Peyer's patch (tissue), 4 donors: ENCODE measurements around the gene ITGA7. TPM values are rescaled to one million over a fixed set of nuclear protein-coding genes. Genes with fewer than 3 reads are reported as not detected.
A peak's percentile ranks its signal among the peaks of the same experiment; 100 is the strongest.

Experiments used
- DNase-seq, 3 donors: peaks; one replicate each; pipeline ENCODE4 v3.0.0-alpha.2; 2017 to 2019
- H3K27ac ChIP-seq, 4 donors: fragments of 200-600 bp; sonication (generic); one replicate each; pipeline ENCODE4 v1.5.1; 2016 to 2019
- H3K27me3 ChIP-seq, 2 donors: fragments of 200-600 bp; sonication (generic); one replicate each; pipeline ENCODE4 v1.5.1; 2019
- H3K36me3 ChIP-seq, 3 donors: fragments of 200-600 bp; sonication (generic); one replicate each; pipeline ENCODE4 v1.5.1; 2016 to 2019
- H3K4me1 ChIP-seq, 4 donors: fragments of 200-600 bp; sonication (generic); one replicate each; pipeline ENCODE4 v1.5.1; 2016 to 2019
- H3K4me3 ChIP-seq, 4 donors: fragments of 200-600 bp; sonication (generic); 1 replicate in 3 of 4; 2 replicates in 1 of 4; pipeline ENCODE4 v1.5.1; 2016 to 2019; ENCODE audit warnings: mild to moderate bottlenecking in 1 of 4
- H3K9me3 ChIP-seq, 4 donors: fragments of 200-600 bp; sonication (generic); one replicate each; pipeline ENCODE4 v1.5.1; 2016 to 2019; ENCODE audit warnings: mild to moderate bottlenecking in 1 of 4
- POLR2A ChIP-seq, 2 donors: fragments of 450-650 bp; IDR thresholded peaks; one replicate each; pipeline ENCODE4 v1.5.1; 2017; ENCODE audit warnings: antibody characterized with exemption in 2 of 2, mild to moderate bottlenecking in 2 of 2, moderate library complexity in 2 of 2
- total RNA-seq, 4 donors: library from RNA; depleted of rRNA; stranded (reverse); fragments of >200 nt; gene quantifications; one replicate each; pipeline ENCODE4 v1.1.0, GENCODE V29; 2016
- TF ChIP-seq, protein P1 (sequence below), 6 experiments: fragments of 450-650 bp in 4 of 6; fragments of 200-600 bp in 2 of 6; sonication (generic) in 1 of 6; IDR thresholded peaks; one replicate each; pipeline ENCODE4 v1.5.1; 2017 to 2019; ENCODE audit warnings: antibody characterized with exemption in 6 of 6, mild to moderate bottlenecking in 3 of 6, moderate library complexity in 1 of 6

The ITGA7 gene
- total RNA-seq, 4 donors from 2014 or later = 13.1 to 29.0 (median 27.0) TPM

DNA sequence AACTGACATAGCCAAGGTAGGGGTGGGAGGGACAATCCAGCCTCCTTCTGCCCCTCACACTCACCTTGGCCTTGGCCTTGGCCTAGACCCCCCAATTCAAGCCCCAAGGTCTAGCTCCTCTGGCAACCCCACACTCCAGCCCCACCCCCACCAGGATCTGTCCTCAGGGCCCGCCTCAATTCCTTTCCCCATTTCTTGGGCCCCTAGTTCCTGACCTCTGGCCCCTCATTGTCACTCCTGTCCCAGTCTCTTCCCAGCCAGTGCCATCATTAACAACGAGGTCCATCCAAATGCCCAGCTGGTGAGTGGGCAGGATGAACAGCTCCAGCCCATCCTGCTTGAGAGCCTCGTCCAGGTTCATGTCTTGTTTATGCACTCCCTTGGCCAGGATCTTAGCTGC is 28.4 kb upstream of the ITGA7 start:
- Histone ChIP-seq H3K27ac (no peak overlapping the region), H3K4me3 (no peak overlapping the region), H3K9me3 (no peaks in the 10 kb centered on the region), H3K4me1 (peaks cover 0 to 14% (median 7%) of the 10 kb centered on the region in 4 donors), H3K27me3 (no peaks in the 10 kb centered on the region), H3K36me3 (no peaks in the 10 kb centered on the region)
- peak in 1 of 3 donors; percentile 40 for DNase-seq
- TF ChIP-seq, protein P1, sequence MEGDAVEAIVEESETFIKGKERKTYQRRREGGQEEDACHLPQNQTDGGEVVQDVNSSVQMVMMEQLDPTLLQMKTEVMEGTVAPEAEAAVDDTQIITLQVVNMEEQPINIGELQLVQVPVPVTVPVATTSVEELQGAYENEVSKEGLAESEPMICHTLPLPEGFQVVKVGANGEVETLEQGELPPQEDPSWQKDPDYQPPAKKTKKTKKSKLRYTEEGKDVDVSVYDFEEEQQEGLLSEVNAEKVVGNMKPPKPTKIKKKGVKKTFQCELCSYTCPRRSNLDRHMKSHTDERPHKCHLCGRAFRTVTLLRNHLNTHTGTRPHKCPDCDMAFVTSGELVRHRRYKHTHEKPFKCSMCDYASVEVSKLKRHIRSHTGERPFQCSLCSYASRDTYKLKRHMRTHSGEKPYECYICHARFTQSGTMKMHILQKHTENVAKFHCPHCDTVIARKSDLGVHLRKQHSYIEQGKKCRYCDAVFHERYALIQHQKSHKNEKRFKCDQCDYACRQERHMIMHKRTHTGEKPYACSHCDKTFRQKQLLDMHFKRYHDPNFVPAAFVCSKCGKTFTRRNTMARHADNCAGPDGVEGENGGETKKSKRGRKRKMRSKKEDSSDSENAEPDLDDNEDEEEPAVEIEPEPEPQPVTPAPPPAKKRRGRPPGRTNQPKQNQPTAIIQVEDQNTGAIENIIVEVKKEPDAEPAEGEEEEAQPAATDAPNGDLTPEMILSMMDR (IDR thresholded peaks at IDR 0.05) = no peak
- no peak for TF ChIP-seq POLR2A (IDR thresholded peaks at IDR 0.05)

DNA sequence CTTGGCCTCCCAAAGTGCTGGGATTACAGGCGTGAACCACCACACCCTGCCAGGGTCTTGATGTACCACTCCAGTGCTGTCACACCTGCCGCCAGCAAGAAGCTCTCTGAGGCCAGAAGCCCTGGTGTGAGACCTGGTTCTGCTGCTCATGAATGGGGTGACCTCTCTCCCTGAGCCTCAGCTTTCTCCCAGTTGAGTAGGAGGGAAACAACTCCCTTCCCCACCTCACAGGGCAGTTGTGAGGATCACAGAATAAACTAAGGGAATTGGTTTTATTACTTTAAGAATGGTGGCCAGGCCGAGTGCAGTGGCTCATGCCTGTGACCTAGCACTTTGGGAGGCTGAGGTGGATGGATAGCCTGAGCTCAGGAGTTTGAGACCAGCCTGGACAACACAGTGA is 26.9 kb upstream of the ITGA7 start:
- Histone ChIP-seq H3K27ac (no peak overlapping the region), H3K4me1 (peaks cover 0 to 22% (median 12%) of the 10 kb centered on the region in 4 donors), H3K36me3 (no peaks in the 10 kb centered on the region), H3K27me3 (no peaks in the 10 kb centered on the region), H3K9me3 (no peaks in the 10 kb centered on the region), H3K4me3 (no peak overlapping the region)
- peak in 1 of 3 donors; percentile 26 for DNase-seq
- TF ChIP-seq, protein P1 (IDR thresholded peaks at IDR 0.05) = no peak
- TF ChIP-seq POLR2A (IDR thresholded peaks at IDR 0.05) = no peak

DNA sequence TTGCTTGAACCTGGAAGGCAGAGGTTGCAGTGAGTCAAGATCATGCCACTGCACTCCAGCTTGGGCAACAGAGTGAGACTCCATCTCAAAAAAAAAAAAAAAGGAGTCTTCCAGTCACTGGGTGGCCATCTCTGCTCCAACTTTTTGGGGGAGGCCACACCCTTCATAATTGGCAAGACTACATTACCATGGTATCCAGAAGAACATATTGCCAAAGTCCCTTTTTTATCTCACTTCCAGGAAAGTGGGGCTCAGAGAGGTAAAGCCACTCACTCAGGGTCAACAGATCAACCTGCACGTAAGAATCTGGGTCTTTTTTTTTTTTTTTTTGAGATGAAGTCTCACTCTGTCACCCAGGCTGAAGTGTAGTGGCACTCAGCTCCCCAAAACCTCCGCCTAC is 26.2 kb upstream of the ITGA7 start:
- Histone ChIP-seq H3K27me3 (no peaks in the 10 kb centered on the region), H3K4me3 (no peak overlapping the region), H3K9me3 (no peaks in the 10 kb centered on the region), H3K36me3 (no peaks in the 10 kb centered on the region), H3K27ac (no peak overlapping the region), H3K4me1 (peaks cover 0 to 22% (median 12%) of the 10 kb centered on the region in 4 donors)
- TF ChIP-seq POLR2A (IDR thresholded peaks at IDR 0.05) = no peak
- TF ChIP-seq, protein P1 (IDR thresholded peaks at IDR 0.05) = no peak
- DNase-seq = peak in 1 of 3 donors; percentile 43

DNA sequence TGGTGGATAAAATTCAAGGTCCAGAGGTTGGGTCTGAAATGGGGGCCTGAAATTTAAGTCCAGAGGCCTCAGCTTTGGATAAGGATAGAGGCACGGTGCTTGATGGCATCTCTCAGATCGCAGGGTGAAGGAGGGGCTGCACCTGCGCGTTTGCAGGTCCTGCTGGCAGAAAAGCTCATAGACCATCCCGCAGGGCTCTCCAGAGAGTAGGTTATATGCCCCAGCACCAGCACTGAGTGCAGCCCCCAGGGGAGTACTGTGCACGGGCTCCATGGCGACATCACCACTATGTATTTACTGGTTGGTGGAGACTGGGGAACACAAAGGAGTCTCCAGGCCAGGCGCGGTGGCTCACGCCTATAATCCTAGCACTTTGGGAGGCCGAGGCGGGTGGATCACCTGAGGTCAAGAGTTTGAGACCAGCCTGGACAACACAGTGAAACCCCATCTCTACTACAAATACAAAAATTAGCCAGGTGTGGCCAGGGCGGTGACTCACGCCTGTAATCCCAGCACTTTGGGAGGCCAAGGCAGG is 25.4 kb upstream of the ITGA7 start:
- Histone ChIP-seq H3K27me3 (no peaks in the 10 kb centered on the region), H3K36me3 (no peaks in the 10 kb centered on the region), H3K9me3 (no peaks in the 10 kb centered on the region), H3K4me1 (peaks cover 0 to 19% (median 12%) of the 10 kb centered on the region in 4 donors), H3K4me3 (no peak overlapping the region), H3K27ac (no peak overlapping the region)
- DNase-seq = no peak
- TF ChIP-seq, protein P1 (IDR thresholded peaks at IDR 0.05) = no peak
- no peak for TF ChIP-seq POLR2A (IDR thresholded peaks at IDR 0.05)

DNA sequence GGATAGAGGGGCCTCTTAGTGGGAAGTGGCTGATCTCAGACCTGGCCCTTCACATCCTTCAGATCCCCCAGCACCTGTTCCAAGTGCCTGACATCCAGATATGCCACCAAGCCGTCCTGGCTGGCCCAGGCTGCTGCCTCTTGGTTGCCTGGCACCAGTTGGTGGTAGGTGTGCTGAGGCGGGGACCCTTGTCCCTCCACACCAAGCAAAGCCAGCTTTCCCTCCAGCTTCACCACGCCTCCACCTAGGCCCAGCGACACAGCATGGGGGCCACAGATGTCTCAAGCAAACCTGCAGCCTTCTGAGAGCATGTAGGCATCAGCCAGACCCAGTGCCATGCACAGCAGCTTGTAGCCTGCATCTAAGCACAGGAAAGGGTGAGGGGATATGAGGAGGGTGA is 24.6 kb upstream of the ITGA7 start:
- peak in 1 of 3 donors; percentile 39 for DNase-seq
- H3K4me1 ChIP-seq = peaks cover 0 to 18% (median 8%) of the 10 kb centered on the region in 4 donors
- H3K4me3 ChIP-seq = no peak overlapping the region
- H3K9me3 ChIP-seq = no peaks in the 10 kb centered on the region
- TF ChIP-seq, protein P1 (IDR thresholded peaks at IDR 0.05) = no peak
- no peak for TF ChIP-seq POLR2A (IDR thresholded peaks at IDR 0.05)
- H3K36me3 ChIP-seq = no peaks in the 10 kb centered on the region
- no peaks in the 10 kb centered on the region for H3K27me3 ChIP-seq
- no peak overlapping the region for H3K27ac ChIP-seq
